C4-2B (cell line): ENCODE results near the gene RGS7.

Experiments
- CTCF ChIP-seq: fragments of 450-650 bp; conservative IDR thresholded peaks from 2 replicates; pipeline ENCODE4 v1.5.1; 2017; ENCODE audit warnings: mild to moderate bottlenecking
- ZFX ChIP-seq: fragments of 450-650 bp; IDR thresholded peaks from 2 replicates; pipeline ENCODE4 v1.6.1; 2017

DNA sequence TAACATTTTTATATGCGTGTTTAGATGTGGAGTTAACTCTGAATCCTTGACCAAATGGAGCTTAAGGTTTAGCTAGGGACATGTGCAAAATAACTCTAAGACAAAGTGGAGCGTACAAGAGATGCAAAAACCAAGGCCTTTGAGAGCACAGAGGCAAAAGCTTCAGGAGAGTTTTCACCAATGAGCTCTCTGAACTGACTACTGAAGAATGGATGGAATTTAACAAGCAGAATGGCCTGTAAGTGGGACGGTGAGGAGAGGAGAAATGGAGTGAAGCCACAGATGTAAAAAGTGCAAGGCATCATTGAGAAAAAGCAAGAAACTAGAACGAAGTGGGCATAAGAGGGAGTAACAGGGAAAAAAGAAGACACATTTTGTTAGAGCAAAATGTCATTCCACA is 260.0 kb downstream of the RGS7 start:
- TF ChIP-seq CTCF (no peak), ZFX (no peak)
